GM19193 (cell line): ENCODE measurements around the gene COQ9.

Source experiments
- POLR2A ChIP-seq: IDR thresholded peaks from 4 replicates; pipeline ENCODE4 v1.6.1; 2011; ENCODE audit not compliant: insufficient read depth, insufficient read length; ENCODE audit errors: extremely low read depth

COQ9 gene

GRCh38 chr16:57476546-57477410, 29.5 kb downstream of the COQ9 start:
- TF ChIP-seq POLR2A: no peak

- TF ChIP-seq POLR2A: no peak
Observed at GRCh38 chr16:57477531-57478202, 30.4 kb downstream of the COQ9 start.

GRCh38 chr16:57478396-57479204, 31.3 kb downstream of the COQ9 start:
- TF ChIP-seq POLR2A: no peak

GRCh38 chr16:57479205-57479975, 32.1 kb downstream of the COQ9 start:
- no peak for TF ChIP-seq POLR2A

GRCh38 chr16:57479976-57480753, 32.9 kb downstream of the COQ9 start:
- TF ChIP-seq POLR2A: no peak

GRCh38 chr16:57480754-57481230, 33.5 kb downstream of the COQ9 start:
- TF ChIP-seq POLR2A: no peak

- TF ChIP-seq POLR2A: no peak
Observed at GRCh38 chr16:57481421-57481820, 34.1 kb downstream of the COQ9 start.

- TF ChIP-seq POLR2A: no peak
Observed at GRCh38 chr16:57482845-57483545, 35.7 kb downstream of the COQ9 start.

- no peak for TF ChIP-seq POLR2A
Observed at GRCh38 chr16:57483725-57484514, 36.6 kb downstream of the COQ9 start.

- TF ChIP-seq POLR2A: no peak
Observed at GRCh38 chr16:57484515-57485005, 37.3 kb downstream of the COQ9 start.

GRCh38 chr16:57485091-57485915, 38.0 kb downstream of the COQ9 start:
- TF ChIP-seq POLR2A: no peak
